H1 (cell line): ENCODE data around the gene ZNF74. TPM values are rescaled to one million over a fixed set of nuclear protein-coding genes. Genes with fewer than 3 reads are reported as not detected.

Experiments
- HDAC2 ChIP-seq, 2 experiments: fragments of 300-600 bp in 1 of 2; sonication (generic) in 1 of 2; IDR thresholded peaks; 2 replicates each; pipeline ENCODE4 v1.6.1; 2011 to 2012; ENCODE audit warnings: low read depth in 2 of 2, low read length in 2 of 2, mild to moderate bottlenecking in 2 of 2, moderate library complexity in 2 of 2, borderline replicate concordance in 1 of 2, inconsistent platforms in 1 of 2
- KDM4A ChIP-seq: IDR thresholded peaks from one replicate; pipeline ENCODE4 v1.7.1; 2012; ENCODE audit warnings: low read depth, mild to moderate bottlenecking, moderate library complexity, low read length, inconsistent platforms; ENCODE audit not compliant: severe bottlenecking
- SP4 ChIP-seq: IDR thresholded peaks from 2 replicates; pipeline ENCODE4 v1.6.1; 2012; ENCODE audit warnings: low read length, inconsistent platforms
- TAF7 ChIP-seq: optimal IDR thresholded peaks from 2 replicates; pipeline ENCODE3; 2011; ENCODE audit warnings: low read depth, mild to moderate bottlenecking, inconsistent platforms, low read length, moderate library complexity, borderline replicate concordance
- polyA plus RNA-seq, 7 experiments: library from polyadenylated mRNA; depleted of rRNA in 3 of 7; stranded (reverse) in 5 of 7; unstranded in 2 of 7; fragments of >200 nt in 5 of 7; fragments of 200-250 nt in 2 of 7; gene quantifications; 1 replicate in 5 of 7; 2 replicates in 1 of 7; 4 replicates in 1 of 7; pipeline versions ENCODE4 v1.2.1 to v1.2.3, GENCODE V29; 2011 to 2013; ENCODE audit warnings: missing spikeins in 2 of 7, mixed read lengths in 2 of 7
- total RNA-seq: library from RNA; stranded (reverse); fragmentation: NEBNext Ultra II Directional; extraction: Animal tissue kit (Norgen Biotek cat#: 25700); gene quantifications from 2 replicates; pipeline ENCODE4 v1.2.1, GENCODE V29; 2021
- TF ChIP-seq, protein P1 (sequence below): IDR thresholded peaks from 2 replicates; pipeline ENCODE4 v1.6.1; 2012; ENCODE audit warnings: low read length, inconsistent platforms

Gene ZNF74
- total and polyA plus RNA-seq, 2 of the 8 experiments (the other 6 are each of a cell fraction or from before 2014, with no cell fraction given): 29.7 to 45.7 TPM

DNA sequence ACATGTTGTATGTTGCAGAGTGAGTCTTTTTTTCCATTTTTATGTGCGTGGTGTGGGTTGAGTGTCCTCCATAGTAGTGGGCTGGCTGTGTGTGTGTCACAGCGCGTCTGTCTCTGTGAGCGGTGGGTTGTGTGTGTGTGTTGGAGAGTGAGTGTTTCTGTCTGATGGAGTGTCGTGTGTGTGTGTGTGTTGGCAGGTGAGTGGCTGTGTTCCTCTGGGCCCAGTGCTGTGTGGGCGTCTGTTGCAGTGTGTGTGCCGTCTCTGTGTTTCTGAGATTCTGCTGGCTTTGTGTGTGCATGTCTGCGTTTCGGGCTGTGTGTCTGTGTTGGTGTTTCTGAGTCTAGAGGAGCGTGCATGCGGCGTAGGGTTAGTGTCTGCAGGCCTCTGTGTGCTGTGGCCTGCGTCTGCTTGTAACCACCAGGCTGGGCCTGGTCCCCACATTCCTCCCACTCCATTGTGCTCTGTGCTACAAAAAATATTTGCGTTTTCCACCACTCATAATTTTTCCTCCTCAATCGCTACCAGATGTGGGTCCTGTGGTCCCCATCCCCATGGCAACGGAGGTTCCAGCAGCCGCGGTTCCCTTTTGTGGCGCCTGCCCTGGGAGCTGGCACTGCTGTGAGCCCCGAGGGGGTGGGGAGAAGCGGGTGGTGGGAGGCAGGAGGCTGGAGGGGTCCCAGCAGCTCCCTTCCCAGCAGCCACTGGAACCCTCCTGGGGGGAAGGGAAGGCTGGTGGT, 28.5 kb downstream of the ZNF74 start (continued):
- TF ChIP-seq, protein P1, sequence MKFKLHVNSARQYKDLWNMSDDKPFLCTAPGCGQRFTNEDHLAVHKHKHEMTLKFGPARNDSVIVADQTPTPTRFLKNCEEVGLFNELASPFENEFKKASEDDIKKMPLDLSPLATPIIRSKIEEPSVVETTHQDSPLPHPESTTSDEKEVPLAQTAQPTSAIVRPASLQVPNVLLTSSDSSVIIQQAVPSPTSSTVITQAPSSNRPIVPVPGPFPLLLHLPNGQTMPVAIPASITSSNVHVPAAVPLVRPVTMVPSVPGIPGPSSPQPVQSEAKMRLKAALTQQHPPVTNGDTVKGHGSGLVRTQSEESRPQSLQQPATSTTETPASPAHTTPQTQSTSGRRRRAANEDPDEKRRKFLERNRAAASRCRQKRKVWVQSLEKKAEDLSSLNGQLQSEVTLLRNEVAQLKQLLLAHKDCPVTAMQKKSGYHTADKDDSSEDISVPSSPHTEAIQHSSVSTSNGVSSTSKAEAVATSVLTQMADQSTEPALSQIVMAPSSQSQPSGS: no peak
- TF ChIP-seq SP4 (no peak), TAF7 (no peak), KDM4A (no peak), HDAC2 (IDR thresholded peaks at IDR 0.05; ENCODE audit: borderline replicate concordance in 1 of 2, low read depth in 2 of 2, low read length in 2 of 2) (no peak)
